ENCODE data around the gene ZBTB21. TPM values are rescaled to one million over a fixed set of nuclear protein-coding genes. Genes with fewer than 3 reads are reported as not detected.

Gene ZBTB21
- polyA plus RNA-seq, 3 donors = 4.7 to 7.2 (median 6.3) TPM

DNA sequence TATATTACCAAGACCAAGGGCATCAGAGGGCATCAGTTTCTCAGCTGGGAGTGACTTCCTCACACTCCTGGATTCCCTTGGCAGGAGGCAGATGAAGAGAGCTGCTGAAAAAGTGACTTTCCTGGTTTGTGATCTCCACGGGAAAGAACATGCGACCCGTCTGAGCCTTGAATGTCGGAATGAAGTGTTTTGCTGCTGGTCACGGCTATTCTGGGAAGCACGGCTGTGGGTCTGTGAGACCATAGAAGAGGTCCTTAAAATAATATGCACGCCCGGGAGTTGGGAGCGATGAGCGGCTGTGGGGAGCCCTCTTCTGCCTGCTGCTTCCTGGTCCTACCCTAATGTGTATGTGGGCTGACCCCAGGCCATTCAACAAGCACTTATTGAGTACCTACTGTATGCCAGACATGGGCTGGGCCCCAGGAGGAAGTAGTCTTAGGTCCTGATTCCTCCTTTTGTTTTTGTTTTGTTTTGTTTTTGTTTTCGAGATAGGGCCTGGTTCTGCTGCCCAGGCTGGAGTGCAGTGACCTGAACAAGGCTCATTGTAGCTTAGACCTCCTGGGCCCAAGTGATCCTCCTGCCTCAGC, 47.8 kb upstream of the ZBTB21 start:
- Mint-ChIP-seq H3K36me3 (no peaks in the 10 kb centered on the region), H3K27ac (peak overlapping the region in 2 of 7 donors; percentile 21 to 46), H3K9me3 (peaks cover 0 to 2% (median 0%) of the 10 kb centered on the region in 7 donors), H3K27me3 (ENCODE audit: low read depth in 3 of 3) (peaks cover 2 to 9% (median 3%) of the 10 kb centered on the region in 3 donors), H3K4me1 (peaks cover 53% of the 10 kb centered on the region), H3K4me3 (no peak overlapping the region)
- intact Hi-C loops (cut with micrococcal nuclease) = loop anchor here in 1 of 2 donors (5.0 kb wide), 1 partner anchor 46 kb away; the partner anchor contains the start of gene ZBTB21
- Histone ChIP-seq H3K9me3 (replicated peaks in 1 of 2; ENCODE audit: control insufficient read depth in 1 of 2, insufficient read depth in 1 of 2, low read length in 2 of 2) (no peaks in the 10 kb centered on the region), H3K27ac (ENCODE audit: low read depth in 1 of 2, low read length in 2 of 2) (no peak overlapping the region), H3K4me3 (replicated peaks in 1 of 3; ENCODE audit: low read depth in 2 of 3, low read length in 3 of 3) (no peak overlapping the region), H2AFZ (ENCODE audit: insufficient read depth, low read depth, low read length, poor library complexity, severe bottlenecking) (no peak overlapping the region), H3K4me1 (ENCODE audit: control insufficient read depth in 1 of 2, insufficient read depth in 2 of 2, low read length in 2 of 2) (peaks cover 49 to 56% of the 10 kb centered on the region in 2 donors), H3K36me3 (replicated peaks in 1 of 2; ENCODE audit: control insufficient read depth in 1 of 2, insufficient read depth in 2 of 2, low read length in 2 of 2) (no peaks in the 10 kb centered on the region), H4K20me1 (ENCODE audit: insufficient read depth, low read length) (no peaks in the 10 kb centered on the region), H3K4me2 (replicated peaks; ENCODE audit: extremely low read depth, low read length, poor library complexity, severe bottlenecking) (no peak overlapping the region), H3K27me3 (ENCODE audit: control insufficient read depth in 2 of 2, insufficient read depth in 2 of 2, low read length in 2 of 2) (peaks cover 0 to 1% of the 10 kb centered on the region in 2 donors), H3K9ac (ENCODE audit: insufficient read depth, low read length, poor library complexity, severe bottlenecking) (no peak overlapping the region), H3K79me2 (ENCODE audit: insufficient read depth, low read length) (no peaks in the 10 kb centered on the region)
- WGBS (ENCODE audit: insufficient coverage) = 84% methylated on average over 11 of the region's 11 CpGs
- DNase-seq = no peak
- TF ChIP-seq, protein P1, sequence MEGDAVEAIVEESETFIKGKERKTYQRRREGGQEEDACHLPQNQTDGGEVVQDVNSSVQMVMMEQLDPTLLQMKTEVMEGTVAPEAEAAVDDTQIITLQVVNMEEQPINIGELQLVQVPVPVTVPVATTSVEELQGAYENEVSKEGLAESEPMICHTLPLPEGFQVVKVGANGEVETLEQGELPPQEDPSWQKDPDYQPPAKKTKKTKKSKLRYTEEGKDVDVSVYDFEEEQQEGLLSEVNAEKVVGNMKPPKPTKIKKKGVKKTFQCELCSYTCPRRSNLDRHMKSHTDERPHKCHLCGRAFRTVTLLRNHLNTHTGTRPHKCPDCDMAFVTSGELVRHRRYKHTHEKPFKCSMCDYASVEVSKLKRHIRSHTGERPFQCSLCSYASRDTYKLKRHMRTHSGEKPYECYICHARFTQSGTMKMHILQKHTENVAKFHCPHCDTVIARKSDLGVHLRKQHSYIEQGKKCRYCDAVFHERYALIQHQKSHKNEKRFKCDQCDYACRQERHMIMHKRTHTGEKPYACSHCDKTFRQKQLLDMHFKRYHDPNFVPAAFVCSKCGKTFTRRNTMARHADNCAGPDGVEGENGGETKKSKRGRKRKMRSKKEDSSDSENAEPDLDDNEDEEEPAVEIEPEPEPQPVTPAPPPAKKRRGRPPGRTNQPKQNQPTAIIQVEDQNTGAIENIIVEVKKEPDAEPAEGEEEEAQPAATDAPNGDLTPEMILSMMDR (IDR thresholded peaks at IDR 0.05) = no peak

DNA sequence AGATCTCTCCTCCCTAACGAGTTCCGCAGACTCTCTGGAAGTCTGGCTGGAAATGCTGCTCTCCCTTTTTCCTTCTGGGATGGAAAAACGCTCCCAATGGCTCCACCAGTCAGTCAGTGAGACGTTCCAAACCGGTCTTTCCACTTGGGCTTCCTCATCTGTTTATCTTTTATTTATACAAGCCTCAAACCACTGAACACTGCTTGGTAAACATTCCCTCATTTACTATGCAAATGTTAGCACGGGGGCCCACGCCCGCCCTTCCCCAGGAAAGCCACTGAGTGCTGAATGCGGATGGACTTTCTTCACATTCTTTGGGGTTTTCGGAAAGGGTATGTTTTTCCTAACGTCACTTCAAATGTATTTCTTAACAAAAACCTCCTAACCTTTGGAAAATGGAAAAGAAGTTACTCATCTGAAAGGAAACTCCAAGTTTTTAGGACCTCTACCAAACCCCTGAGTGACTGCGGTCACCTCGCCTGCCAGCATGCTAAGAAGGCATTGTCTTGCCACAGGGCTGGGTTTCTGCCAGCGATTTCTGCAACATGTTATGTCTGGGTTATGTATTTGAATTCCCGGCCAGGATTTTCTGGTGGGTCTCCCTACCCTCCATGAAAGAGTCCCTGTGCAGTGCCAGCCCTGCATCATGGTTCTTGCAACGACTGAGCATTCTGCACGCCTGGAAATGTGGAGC, 47.0 kb upstream of the ZBTB21 start:
- Histone ChIP-seq H3K4me2 (replicated peaks; ENCODE audit: extremely low read depth, low read length, poor library complexity, severe bottlenecking) (no peak overlapping the region), H2AFZ (ENCODE audit: insufficient read depth, low read depth, low read length, poor library complexity, severe bottlenecking) (no peak overlapping the region), H3K36me3 (replicated peaks in 1 of 2; ENCODE audit: control insufficient read depth in 1 of 2, insufficient read depth in 2 of 2, low read length in 2 of 2) (no peaks in the 10 kb centered on the region), H3K27me3 (ENCODE audit: control insufficient read depth in 2 of 2, insufficient read depth in 2 of 2, low read length in 2 of 2) (peaks cover 0 to 5% of the 10 kb centered on the region in 2 donors), H3K9ac (ENCODE audit: insufficient read depth, low read length, poor library complexity, severe bottlenecking) (no peak overlapping the region), H4K20me1 (ENCODE audit: insufficient read depth, low read length) (no peaks in the 10 kb centered on the region), H3K79me2 (ENCODE audit: insufficient read depth, low read length) (no peaks in the 10 kb centered on the region), H3K9me3 (replicated peaks in 1 of 2; ENCODE audit: control insufficient read depth in 1 of 2, insufficient read depth in 1 of 2, low read length in 2 of 2) (no peaks in the 10 kb centered on the region), H3K27ac (ENCODE audit: low read depth in 1 of 2, low read length in 2 of 2) (no peak overlapping the region), H3K4me1 (ENCODE audit: control insufficient read depth in 1 of 2, insufficient read depth in 2 of 2, low read length in 2 of 2) (peaks cover 41 to 48% of the 10 kb centered on the region in 2 donors), H3K4me3 (replicated peaks in 1 of 3; ENCODE audit: low read depth in 2 of 3, low read length in 3 of 3) (no peak overlapping the region)
- no peak for DNase-seq
- Mint-ChIP-seq H3K27me3 (ENCODE audit: low read depth in 3 of 3) (peaks cover 2 to 11% (median 11%) of the 10 kb centered on the region in 3 donors), H3K27ac (peak overlapping the region in 1 of 7 donors; percentile 6), H3K4me3 (no peak overlapping the region), H3K9me3 (peaks cover 0 to 2% (median 0%) of the 10 kb centered on the region in 7 donors), H3K36me3 (no peaks in the 10 kb centered on the region), H3K4me1 (peaks cover 45% of the 10 kb centered on the region)
- TF ChIP-seq, protein P1 (IDR thresholded peaks at IDR 0.05) = no peak
- WGBS (ENCODE audit: insufficient coverage) = 87% methylated on average over 9 of the region's 17 CpGs
- intact Hi-C loops (cut with micrococcal nuclease) = loop anchor here in 1 of 2 donors (5.0 kb wide), 1 partner anchor 45 kb away; the partner anchor contains the start of gene ZBTB21

Measured in CD14-positive monocyte (primary cell).